ENCODE data around the gene SHOC2.
A peak's percentile ranks its signal among the peaks of the same experiment; 100 is the strongest.

Gene SHOC2

DNA sequence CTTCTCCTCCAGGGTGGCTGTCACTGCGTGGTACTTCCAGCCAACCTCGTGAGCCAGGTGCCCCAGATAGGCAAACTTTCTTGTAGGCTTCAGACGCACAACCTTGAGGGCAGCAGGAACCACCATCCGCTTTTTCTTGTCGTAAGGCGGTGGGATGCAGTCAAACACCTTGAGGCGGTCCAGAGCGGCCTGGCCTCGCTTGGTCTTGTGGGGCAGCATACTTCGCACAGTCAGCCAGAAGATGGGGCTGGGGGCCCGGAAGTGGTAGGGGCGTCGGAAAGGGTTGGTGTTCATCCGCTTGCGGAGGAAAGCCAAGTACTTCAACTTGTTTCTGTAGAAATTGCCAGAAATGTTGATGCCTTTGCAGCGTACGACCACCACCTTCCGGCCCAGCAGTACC is 17.4 kb downstream of the SHOC2 start:
- Histone ChIP-seq H3K36me3 (ENCODE audit: control insufficient read depth in 1 of 2, insufficient read depth in 2 of 2, low read depth in 1 of 2, low read length in 2 of 2) (peaks cover 6% of the 10 kb centered on the region in 2 experiments), H3K79me1 (replicated peaks; ENCODE audit: low read length, poor library complexity, severe bottlenecking) (peaks cover 8% of the 10 kb centered on the region), H3K27ac (ENCODE audit: low read length, poor library complexity, severe bottlenecking) (no peak overlapping the region), H2BK15ac (ENCODE audit: low read depth, poor library complexity, severe bottlenecking) (no peak overlapping the region), H3K23ac (ENCODE audit: low read length in 2 of 2) (no peak overlapping the region), H4K91ac (ENCODE audit: low read length) (no peak overlapping the region), H3K4me1 (ENCODE audit: control insufficient read depth, insufficient read depth, low read depth, low read length) (peaks cover 1% of the 10 kb centered on the region), H3K27me3 (ENCODE audit: control insufficient read depth in 1 of 2, insufficient read depth in 1 of 2, low read length in 2 of 2) (no peaks in the 10 kb centered on the region), H4K8ac (ENCODE audit: low read length) (no peak overlapping the region), H3K9ac (ENCODE audit: low read length) (no peak overlapping the region), H3K9me3 (ENCODE audit: control insufficient read depth, low read length) (no peaks in the 10 kb centered on the region), H3K4ac (ENCODE audit: low read depth in 1 of 2, low read length in 2 of 2) (no peak overlapping the region), H3K4me2 (ENCODE audit: low read length, poor library complexity, severe bottlenecking) (no peak overlapping the region), H3K18ac (ENCODE audit: low read depth in 1 of 2, low read length in 2 of 2) (no peak overlapping the region), H3K4me3 (ENCODE audit: insufficient read depth in 1 of 2, low read depth in 1 of 2, low read length in 2 of 2) (no peak overlapping the region), H2AK5ac (ENCODE audit: low read length, severe bottlenecking) (no peak overlapping the region), H2BK120ac (ENCODE audit: low read depth, low read length) (no peak overlapping the region), H2AFZ (ENCODE audit: low read depth, low read length) (no peak overlapping the region), H2BK5ac (ENCODE audit: low read depth, low read length, poor library complexity, severe bottlenecking) (no peak overlapping the region), H3K14ac (ENCODE audit: low read length in 2 of 2) (no peak overlapping the region), H2BK12ac (ENCODE audit: low read length in 2 of 2) (no peak overlapping the region)
- DNase-seq = no peak
- WGBS = 99% methylated on average over 18 of the region's 18 CpGs

GRCh38 chr10:110939419-110939818 is 20.0 kb downstream of the SHOC2 start:
- Histone ChIP-seq H3K23ac (ENCODE audit: low read length in 2 of 2) (no peak overlapping the region), H3K9me3 (ENCODE audit: control insufficient read depth, low read length) (no peaks in the 10 kb centered on the region), H3K36me3 (ENCODE audit: control insufficient read depth in 1 of 2, insufficient read depth in 2 of 2, low read depth in 1 of 2, low read length in 2 of 2) (peaks cover 6 to 15% of the 10 kb centered on the region in 2 experiments), H2BK5ac (ENCODE audit: low read depth, low read length, poor library complexity, severe bottlenecking) (no peak overlapping the region), H3K14ac (ENCODE audit: low read length in 2 of 2) (no peak overlapping the region), H2BK120ac (ENCODE audit: low read depth, low read length) (no peak overlapping the region), H2AK5ac (ENCODE audit: low read length, severe bottlenecking) (no peak overlapping the region), H4K8ac (ENCODE audit: low read length) (no peak overlapping the region), H3K9ac (ENCODE audit: low read length) (no peak overlapping the region), H3K4me2 (ENCODE audit: low read length, poor library complexity, severe bottlenecking) (no peak overlapping the region), H3K18ac (ENCODE audit: low read depth in 1 of 2, low read length in 2 of 2) (no peak overlapping the region), H3K4ac (ENCODE audit: low read depth in 1 of 2, low read length in 2 of 2) (no peak overlapping the region), H3K4me3 (ENCODE audit: insufficient read depth in 1 of 2, low read depth in 1 of 2, low read length in 2 of 2) (no peak overlapping the region), H2BK12ac (ENCODE audit: low read length in 2 of 2) (no peak overlapping the region), H3K27ac (ENCODE audit: low read length, poor library complexity, severe bottlenecking) (no peak overlapping the region), H3K79me1 (replicated peaks; ENCODE audit: low read length, poor library complexity, severe bottlenecking) (peaks cover 6% of the 10 kb centered on the region), H4K91ac (ENCODE audit: low read length) (no peak overlapping the region), H2AFZ (ENCODE audit: low read depth, low read length) (no peak overlapping the region), H3K27me3 (ENCODE audit: control insufficient read depth in 1 of 2, insufficient read depth in 1 of 2, low read length in 2 of 2) (no peaks in the 10 kb centered on the region), H2BK15ac (ENCODE audit: low read depth, poor library complexity, severe bottlenecking) (no peak overlapping the region), H3K4me1 (ENCODE audit: control insufficient read depth, insufficient read depth, low read depth, low read length) (no peaks in the 10 kb centered on the region)
- no CpG with 5 or more reads among the region's 4 CpGs for WGBS
- DNase-seq = no peak

DNA sequence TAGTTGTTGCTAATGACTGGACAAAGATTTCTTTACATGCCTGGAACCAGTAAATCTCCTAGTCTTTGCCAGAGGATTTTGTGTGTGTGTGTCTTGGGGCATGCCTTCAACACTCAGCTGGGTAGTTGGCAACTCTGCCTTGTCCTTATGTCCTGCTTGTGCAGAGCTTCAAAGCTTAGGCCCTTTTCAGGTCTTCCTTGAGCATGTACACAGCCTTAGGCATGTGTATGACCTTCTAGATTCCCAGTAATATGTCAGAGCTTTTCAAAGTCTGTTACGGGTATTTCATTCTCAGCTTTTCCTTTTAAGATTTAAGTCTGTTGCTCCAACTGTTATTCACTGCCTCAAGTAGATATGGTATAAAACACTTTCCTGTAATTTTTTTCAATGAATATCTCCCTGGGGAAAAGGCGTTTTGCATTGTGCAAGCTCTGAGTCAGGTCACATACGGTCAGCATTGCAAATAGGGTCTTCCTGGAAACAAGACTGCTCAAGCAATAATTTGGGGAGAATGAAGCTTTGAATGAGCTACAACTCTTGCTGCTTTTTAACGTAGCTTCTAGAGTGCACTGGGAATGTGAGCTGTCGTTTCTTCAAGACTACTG is 25.5 kb downstream of the SHOC2 start:
- H3K23ac ChIP-seq (ENCODE audit: low read length in 2 of 2) = peak overlapping the region in 1 of 2 experiments; percentile 40
- H3K4ac ChIP-seq (ENCODE audit: low read depth in 1 of 2, low read length in 2 of 2) = no peak overlapping the region
- H4K91ac ChIP-seq (ENCODE audit: low read length) = no peak overlapping the region
- no peak overlapping the region for H3K14ac ChIP-seq (ENCODE audit: low read length in 2 of 2)
- H3K4me2 ChIP-seq (ENCODE audit: low read length, poor library complexity, severe bottlenecking) = no peak overlapping the region
- H2BK12ac ChIP-seq (ENCODE audit: low read length in 2 of 2) = no peak overlapping the region
- no peak overlapping the region for H2BK120ac ChIP-seq (ENCODE audit: low read depth, low read length)
- peaks cover 3% of the 10 kb centered on the region for H3K4me1 ChIP-seq (ENCODE audit: control insufficient read depth, insufficient read depth, low read depth, low read length)
- H3K79me1 ChIP-seq (replicated peaks; ENCODE audit: low read length, poor library complexity, severe bottlenecking) = peaks cover 19% of the 10 kb centered on the region
- DNase-seq = peak; percentile 48
- no peak overlapping the region for H2AK5ac ChIP-seq (ENCODE audit: low read length, severe bottlenecking)
- no peaks in the 10 kb centered on the region for H3K9me3 ChIP-seq (ENCODE audit: control insufficient read depth, low read length)
- no peak overlapping the region for H2BK15ac ChIP-seq (ENCODE audit: low read depth, poor library complexity, severe bottlenecking)
- no peaks in the 10 kb centered on the region for H3K27me3 ChIP-seq (ENCODE audit: control insufficient read depth in 1 of 2, insufficient read depth in 1 of 2, low read length in 2 of 2)
- no peak overlapping the region for H3K18ac ChIP-seq (ENCODE audit: low read depth in 1 of 2, low read length in 2 of 2)
- no peak overlapping the region for H4K8ac ChIP-seq (ENCODE audit: low read length)
- H2BK5ac ChIP-seq (ENCODE audit: low read depth, low read length, poor library complexity, severe bottlenecking) = no peak overlapping the region
- H3K27ac ChIP-seq (ENCODE audit: low read length, poor library complexity, severe bottlenecking) = no peak overlapping the region
- WGBS = 77% methylated on average over 4 of the region's 5 CpGs
- peak overlapping the region in 1 of 2 experiments; percentile 58 for H3K4me3 ChIP-seq (ENCODE audit: insufficient read depth in 1 of 2, low read depth in 1 of 2, low read length in 2 of 2)
- H2AFZ ChIP-seq (ENCODE audit: low read depth, low read length) = no peak overlapping the region
- peak overlapping the region; percentile 66 for H3K9ac ChIP-seq (ENCODE audit: low read length)
- H3K36me3 ChIP-seq (ENCODE audit: control insufficient read depth in 1 of 2, insufficient read depth in 2 of 2, low read depth in 1 of 2, low read length in 2 of 2) = peaks cover 3 to 16% of the 10 kb centered on the region in 2 experiments

DNA sequence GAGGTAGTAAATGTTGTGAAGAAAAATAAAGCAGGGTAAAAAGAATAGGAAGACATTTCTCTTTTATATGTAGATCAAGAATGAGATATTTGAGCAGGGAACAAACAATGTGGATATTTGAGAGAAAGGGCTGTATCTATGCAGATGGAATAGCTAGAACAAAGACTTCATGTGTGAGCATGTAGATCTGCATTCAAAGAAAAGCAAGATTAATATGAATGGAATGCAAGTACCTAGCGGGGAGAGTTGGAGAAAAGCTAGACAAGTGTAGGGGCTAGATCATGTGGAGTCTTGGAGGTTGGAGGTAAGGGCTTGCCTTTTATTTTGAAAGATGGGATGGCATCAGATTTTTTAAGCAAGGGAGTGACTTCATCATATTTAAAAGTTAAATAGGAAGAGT is 27.1 kb downstream of the SHOC2 start:
- 87% methylated on average over 1 of the region's 1 CpG for WGBS
- Histone ChIP-seq H3K23ac (ENCODE audit: low read length in 2 of 2) (no peak overlapping the region), H3K14ac (ENCODE audit: low read length in 2 of 2) (no peak overlapping the region)

More for the DNA sequence above, 27.1 kb downstream of the SHOC2 start:
- H3K4me1 ChIP-seq (ENCODE audit: control insufficient read depth, insufficient read depth, low read depth, low read length) = peaks cover 3% of the 10 kb centered on the region
- H2AK5ac ChIP-seq (ENCODE audit: low read length, severe bottlenecking) = no peak overlapping the region
- H3K4ac ChIP-seq (ENCODE audit: low read depth in 1 of 2, low read length in 2 of 2) = no peak overlapping the region
- H3K18ac ChIP-seq (ENCODE audit: low read depth in 1 of 2, low read length in 2 of 2) = no peak overlapping the region
- H3K9ac ChIP-seq (ENCODE audit: low read length) = no peak overlapping the region
- H3K4me3 ChIP-seq (ENCODE audit: insufficient read depth in 1 of 2, low read depth in 1 of 2, low read length in 2 of 2) = no peak overlapping the region
- H2BK15ac ChIP-seq (ENCODE audit: low read depth, poor library complexity, severe bottlenecking) = no peak overlapping the region
- H3K36me3 ChIP-seq (ENCODE audit: control insufficient read depth in 1 of 2, insufficient read depth in 2 of 2, low read depth in 1 of 2, low read length in 2 of 2) = peaks cover 3 to 21% of the 10 kb centered on the region in 2 experiments
- no peaks in the 10 kb centered on the region for H3K27me3 ChIP-seq (ENCODE audit: control insufficient read depth in 1 of 2, insufficient read depth in 1 of 2, low read length in 2 of 2)
- H4K91ac ChIP-seq (ENCODE audit: low read length) = no peak overlapping the region
- H2BK12ac ChIP-seq (ENCODE audit: low read length in 2 of 2) = no peak overlapping the region
- DNase-seq = no peak
- no peak overlapping the region for H2AFZ ChIP-seq (ENCODE audit: low read depth, low read length)
- H3K4me2 ChIP-seq (ENCODE audit: low read length, poor library complexity, severe bottlenecking) = no peak overlapping the region
- no peaks in the 10 kb centered on the region for H3K9me3 ChIP-seq (ENCODE audit: control insufficient read depth, low read length)
- H3K79me1 ChIP-seq (replicated peaks; ENCODE audit: low read length, poor library complexity, severe bottlenecking) = peaks cover 18% of the 10 kb centered on the region
- H2BK120ac ChIP-seq (ENCODE audit: low read depth, low read length) = no peak overlapping the region
- no peak overlapping the region for H3K27ac ChIP-seq (ENCODE audit: low read length, poor library complexity, severe bottlenecking)
- no peak overlapping the region for H4K8ac ChIP-seq (ENCODE audit: low read length)
- H2BK5ac ChIP-seq (ENCODE audit: low read depth, low read length, poor library complexity, severe bottlenecking) = no peak overlapping the region

All from mesenchymal stem cell (in vitro differentiated cells and primary cell).